Measurements from ENCODE around the gene SCYGR2.

SCYGR2 gene

GRCh38 chr2:227612546-227613271, 14.0 kb downstream of the SCYGR2 start:
- no peak for DNase-seq (ENCODE audit: low read depth in 2 of 2)

- DNase-seq (ENCODE audit: low read depth in 2 of 2), result no peak
Measured at GRCh38 chr2:227613272-227613660, 14.6 kb downstream of the SCYGR2 start.

GRCh38 chr2:227614246-227614645, 15.6 kb downstream of the SCYGR2 start:
- no peak for DNase-seq (ENCODE audit: low read depth in 2 of 2)

- no peak for DNase-seq (ENCODE audit: low read depth in 2 of 2)
Measured at GRCh38 chr2:227614740-227615139, 16.0 kb downstream of the SCYGR2 start, which contains the start of gene SCYGR3. Gene SCYGR3 (minus strand): TSS chr2:227614840. CDS start chr2:227614840, 0 bp downstream.

- DNase-seq (ENCODE audit: low read depth in 2 of 2), result no peak
Measured at GRCh38 chr2:227615181-227615580, 16.5 kb downstream of the SCYGR2 start.

GRCh38 chr2:227615906-227616305, 17.2 kb downstream of the SCYGR2 start:
- DNase-seq (ENCODE audit: low read depth in 2 of 2), result no peak

- DNase-seq (ENCODE audit: low read depth in 2 of 2), result no peak
Measured at GRCh38 chr2:227616631-227617030, 17.9 kb downstream of the SCYGR2 start.

GRCh38 chr2:227617316-227618230, 18.9 kb downstream of the SCYGR2 start, which contains the start of gene SCYGR4:
Gene SCYGR4 (plus strand): TSS chr2:227617498. CDS start chr2:227617498, 0 bp downstream.
- no peak for DNase-seq (ENCODE audit: low read depth in 2 of 2)

- no peak for DNase-seq (ENCODE audit: low read depth in 2 of 2)
Measured at GRCh38 chr2:227623226-227623625, 24.5 kb downstream of the SCYGR2 start.

- DNase-seq (ENCODE audit: low read depth in 2 of 2), result no peak
Measured at GRCh38 chr2:227625420-227625819, 26.7 kb downstream of the SCYGR2 start.

GRCh38 chr2:227626580-227627151, 28.0 kb downstream of the SCYGR2 start:
- no peak for DNase-seq (ENCODE audit: low read depth in 2 of 2)

- no peak for DNase-seq (ENCODE audit: low read depth in 2 of 2)
Measured at GRCh38 chr2:227627769-227628168, 29.1 kb downstream of the SCYGR2 start.

- DNase-seq (ENCODE audit: low read depth in 2 of 2), result no peak
Measured at GRCh38 chr2:227629435-227629834, 30.7 kb downstream of the SCYGR2 start.

- DNase-seq (ENCODE audit: low read depth in 2 of 2), result no peak
Measured at GRCh38 chr2:227630322-227630721, 31.6 kb downstream of the SCYGR2 start.

- DNase-seq (ENCODE audit: low read depth in 2 of 2), result no peak
Measured at GRCh38 chr2:227632827-227633226, 34.1 kb downstream of the SCYGR2 start.

- DNase-seq (ENCODE audit: low read depth in 2 of 2), result no peak
Measured at GRCh38 chr2:227634201-227634600, 35.5 kb downstream of the SCYGR2 start.

- DNase-seq (ENCODE audit: low read depth in 2 of 2), result no peak
Measured at GRCh38 chr2:227642656-227643055, 44.0 kb downstream of the SCYGR2 start.

GRCh38 chr2:227643990-227644551, 45.4 kb downstream of the SCYGR2 start:
- no peak for DNase-seq (ENCODE audit: low read depth in 2 of 2)

Data from stimulated activated CD8-positive, alpha-beta memory T cell treated with anti-CD3 and anti-CD28 coated beads, Interleukin-2, amount 100 ng/mL, for 1 hour (primary cell).